Activated effector memory CD4-positive, alpha-beta T cell treated with anti-CD3 and anti-CD28 coated beads, Interleukin-2, amount 50 U/mL, for 16 hours (primary cell): ENCODE results near the gene RASGRF1.
"Not testable (repeated sequence)": the region's sequence is repeated elsewhere in the genome, so short reads cannot be mapped to it uniquely, and the experiment has no call there.

ENCODE experiments used
- DNase-seq: peaks from one replicate; pipeline ENCODE4 v3.0.0-alpha.2; 2020

Gene RASGRF1

DNA sequence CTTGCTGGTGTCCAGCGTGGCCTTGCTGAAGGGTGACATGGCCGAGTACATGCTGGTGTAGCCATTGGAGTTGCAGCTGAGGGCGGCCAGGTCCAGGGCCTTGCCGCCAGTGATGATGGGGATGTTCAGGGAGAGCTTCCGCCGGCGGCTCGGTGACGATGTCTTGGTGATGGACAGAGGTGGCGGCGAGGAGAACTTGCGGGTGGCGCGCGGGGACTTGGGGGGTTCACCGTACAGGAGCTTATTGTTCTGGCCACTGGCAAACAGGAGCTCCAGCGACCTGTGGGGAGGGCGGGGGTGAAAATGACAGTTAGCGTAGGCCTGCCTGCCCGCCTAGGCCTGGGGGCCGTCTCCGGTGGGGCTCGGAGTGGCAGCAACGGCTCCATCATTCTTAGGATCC is 86.7 kb downstream of the RASGRF1 start:
- DNase-seq: no peak

DNA sequence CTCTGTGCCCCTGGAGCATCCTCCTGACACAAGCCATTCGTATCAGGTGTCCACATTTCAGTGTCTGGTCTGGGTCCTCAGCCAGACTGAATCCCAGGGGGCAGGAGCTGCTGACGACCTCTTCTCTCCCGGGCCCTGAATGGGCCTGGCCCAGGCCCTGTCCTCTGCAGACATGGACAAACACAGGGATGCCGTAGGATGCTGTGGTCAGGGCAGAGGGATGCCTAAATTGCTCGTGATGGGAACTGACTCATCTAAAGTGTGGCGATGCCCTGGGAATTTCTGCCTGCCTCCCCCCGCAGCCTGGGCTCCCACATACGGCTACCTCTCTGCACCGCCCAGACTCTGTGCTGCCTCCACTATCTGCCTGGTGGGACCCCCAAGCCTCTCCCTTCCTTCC is 87.3 kb downstream of the RASGRF1 start:
- DNase-seq: no peak

DNA sequence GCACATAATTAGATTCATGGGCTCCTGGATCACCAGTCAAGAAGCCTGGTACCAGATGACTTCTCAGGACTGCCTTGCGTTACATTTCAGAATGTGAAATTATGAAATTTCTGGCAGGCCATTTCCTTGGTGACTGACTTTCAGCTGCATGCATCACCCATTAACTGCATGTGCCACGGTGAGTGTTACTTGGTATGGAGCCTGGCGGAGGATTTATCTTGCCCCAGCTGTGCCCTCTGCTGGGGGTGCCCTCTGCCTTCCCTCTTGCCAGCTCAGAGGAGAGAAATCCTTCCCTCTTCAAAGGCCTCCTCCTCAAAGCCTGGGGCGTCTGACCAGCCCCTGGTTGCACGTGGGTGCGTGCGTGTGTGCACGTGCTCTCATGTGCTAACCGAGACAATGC is 88.0 kb downstream of the RASGRF1 start:
- DNase-seq: no peak

DNA sequence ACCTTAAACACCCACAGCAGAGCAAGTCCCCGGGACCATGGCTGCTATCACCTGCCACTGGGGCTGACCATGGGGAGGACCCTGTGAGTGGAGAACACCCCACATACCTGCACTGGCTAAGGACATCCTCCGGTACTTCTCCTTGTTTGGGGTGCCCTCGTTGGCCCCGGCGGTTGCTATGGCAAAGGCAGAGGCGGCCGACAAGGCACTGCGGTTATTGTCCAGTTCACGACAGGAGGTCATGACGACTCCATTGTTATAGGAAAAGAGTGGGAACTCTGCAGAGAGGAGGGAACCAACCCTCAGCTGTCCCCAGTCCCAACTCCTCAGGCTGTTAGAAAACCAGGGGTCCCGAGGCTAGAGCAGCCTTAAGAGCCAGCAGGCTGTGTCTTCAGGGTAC is 90.9 kb downstream of the RASGRF1 start:
- DNase-seq: no peak

DNA sequence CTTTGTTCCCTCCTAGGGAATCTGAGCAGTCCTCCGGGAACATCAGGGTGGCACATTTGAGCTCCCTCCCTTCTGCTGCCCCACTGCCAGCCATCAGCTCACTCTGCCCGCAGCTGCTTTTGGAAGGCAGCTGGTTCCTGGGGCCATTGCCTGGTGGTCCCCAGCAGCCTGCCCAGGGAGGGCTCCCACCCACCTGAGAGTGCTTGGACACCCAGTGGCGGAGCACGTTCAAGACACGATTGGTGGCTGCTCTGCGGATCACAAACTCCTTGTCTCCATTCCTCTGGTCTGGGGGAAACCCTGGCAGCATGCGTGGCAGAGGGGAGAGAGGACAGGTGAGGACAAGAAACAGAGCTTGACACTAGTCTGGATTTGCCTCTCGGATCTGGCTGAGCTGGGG is 92.1 kb downstream of the RASGRF1 start:
- DNase-seq: no peak

DNA sequence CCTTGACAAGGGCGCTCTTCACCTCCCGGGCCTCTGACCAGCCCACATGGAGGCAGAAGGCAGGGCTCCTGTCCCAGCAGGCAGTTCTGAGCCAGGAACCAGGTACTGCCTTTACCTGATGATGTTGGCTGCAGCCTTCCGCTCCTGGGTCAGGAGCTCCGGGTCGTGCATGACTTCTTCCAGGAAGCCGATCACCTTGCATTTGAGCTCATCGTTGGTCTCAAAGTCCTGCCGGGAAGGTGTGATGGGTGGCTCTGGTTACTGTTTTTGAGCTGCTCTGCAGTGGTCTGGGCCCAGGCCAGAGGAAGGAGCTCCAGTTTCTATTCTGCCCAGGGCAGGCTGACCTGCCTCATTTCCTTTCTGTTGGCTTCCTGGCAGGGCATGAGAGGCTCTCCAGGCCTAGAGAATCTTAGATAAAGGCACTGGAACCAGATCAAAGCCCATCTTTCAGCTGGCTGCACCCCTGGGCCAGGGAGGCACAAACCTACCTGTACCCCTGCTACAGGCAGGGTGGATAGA is 92.5 kb downstream of the RASGRF1 start:
- no peak for DNase-seq

DNA sequence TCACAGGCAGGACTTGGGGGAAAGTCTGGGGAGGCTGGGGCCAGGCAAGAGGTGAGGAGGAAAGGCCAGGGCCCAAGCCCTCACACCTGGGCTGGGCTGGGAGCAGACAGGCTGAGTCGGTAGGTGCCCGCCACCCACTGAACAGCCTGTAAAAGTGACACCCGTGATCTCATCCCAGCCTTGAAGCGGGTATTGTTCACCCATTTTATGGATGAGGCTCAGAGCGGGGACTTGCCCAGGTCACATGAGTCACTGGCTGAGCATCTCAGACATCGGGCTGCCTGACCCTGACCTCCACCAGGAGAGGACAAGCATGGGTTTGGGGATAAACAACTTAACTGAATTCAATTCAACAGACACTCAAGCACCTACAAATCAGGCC is 93.7 kb downstream of the RASGRF1 start:
- DNase-seq: no peak

DNA sequence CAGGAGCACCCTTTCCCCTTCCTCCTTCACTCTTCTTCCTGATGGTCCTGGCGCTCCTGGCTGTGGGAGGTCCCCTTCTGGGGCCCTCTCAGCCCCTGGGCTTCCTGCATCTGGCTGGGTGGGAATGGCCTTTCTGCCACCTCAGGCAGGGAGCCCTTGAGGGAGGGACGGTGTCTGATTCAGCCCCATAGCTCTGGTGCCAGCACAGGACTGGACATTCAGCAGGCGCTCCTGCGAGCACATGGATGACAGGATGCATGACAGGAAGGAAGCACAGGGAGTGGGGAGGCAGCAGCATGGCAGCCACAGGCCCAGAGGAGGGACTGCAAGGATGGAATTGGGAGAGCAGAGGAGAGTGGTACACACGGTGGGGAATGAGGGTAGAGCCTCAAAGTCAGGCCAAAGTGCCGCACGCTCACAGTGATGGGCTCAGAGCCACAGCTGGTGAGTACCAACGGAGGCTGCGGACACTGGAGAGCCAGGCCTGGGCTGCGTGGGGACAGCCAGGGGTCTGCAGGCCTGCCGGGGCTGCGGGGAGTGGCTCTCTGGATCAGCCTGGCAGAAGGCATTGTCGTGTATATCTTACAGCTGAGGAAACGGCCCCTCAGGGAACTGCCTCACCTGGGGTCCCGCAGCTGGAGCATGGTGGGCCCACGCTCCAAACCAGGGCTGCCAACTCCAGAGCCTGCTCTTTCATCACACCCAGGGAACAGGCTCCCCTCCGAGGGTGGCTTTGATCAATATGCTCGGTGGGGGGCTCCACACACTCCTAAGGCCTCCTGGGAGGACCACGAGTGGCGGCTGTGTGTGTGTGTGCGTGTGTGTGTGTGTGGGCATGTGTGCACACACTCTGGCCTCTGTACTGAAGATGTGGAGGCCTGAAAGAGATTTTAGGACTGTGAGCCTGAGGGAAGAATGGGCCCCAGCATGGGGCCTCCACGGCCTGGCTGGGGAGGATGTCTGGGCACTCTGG is 94.4 kb downstream of the RASGRF1 start:
- DNase-seq: no peak

DNA sequence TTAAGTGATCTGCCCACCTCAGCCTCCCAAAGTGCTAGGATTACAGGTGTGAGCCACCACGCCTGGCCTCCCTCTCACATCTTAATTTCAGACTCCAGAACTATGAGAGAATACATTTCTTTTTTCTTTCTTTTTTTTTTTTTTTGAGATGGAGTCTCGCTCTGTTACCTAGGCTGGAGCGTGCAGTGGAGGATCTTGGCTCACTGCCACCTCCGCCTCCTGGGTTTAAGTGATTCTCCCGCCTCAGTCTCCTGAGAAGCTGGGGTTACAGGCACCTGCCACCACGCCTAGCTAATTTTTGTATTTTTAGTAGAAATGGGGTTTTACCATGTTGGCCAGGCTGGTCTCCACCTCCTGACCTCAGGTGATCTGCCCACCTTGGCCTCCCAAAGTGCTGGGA is 95.4 kb downstream of the RASGRF1 start:
- DNase-seq: not testable (repeated sequence)

DNA sequence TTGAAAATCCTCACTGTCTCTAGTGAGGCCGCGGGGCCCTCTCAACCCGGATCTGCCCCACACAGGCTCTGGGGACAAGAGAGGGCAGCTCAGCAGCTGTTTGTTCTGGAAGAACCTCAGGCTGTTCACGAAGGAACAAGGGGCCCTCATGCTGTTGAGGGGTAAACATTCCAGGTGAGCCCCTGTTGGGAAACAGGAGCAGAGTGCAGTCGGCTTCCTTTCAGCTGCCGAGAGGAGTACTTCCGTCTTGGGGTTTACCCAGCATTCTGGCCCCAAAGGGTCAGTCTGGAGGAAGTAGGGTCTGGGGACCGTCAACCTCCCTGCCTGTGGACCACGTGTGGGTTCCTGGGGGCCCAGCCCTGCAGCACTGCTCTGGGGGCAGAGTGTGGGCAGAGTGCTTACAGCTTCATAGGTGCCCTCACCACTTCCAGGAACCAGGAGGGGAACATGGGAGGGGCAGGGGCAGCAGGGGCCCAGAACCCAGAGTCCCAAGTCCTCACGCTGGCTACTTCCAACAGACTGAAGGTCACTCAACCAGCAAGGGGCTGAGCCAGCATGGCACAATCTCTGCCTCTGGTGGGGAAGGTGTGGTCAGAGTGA is 96.5 kb downstream of the RASGRF1 start:
- no peak for DNase-seq

DNA sequence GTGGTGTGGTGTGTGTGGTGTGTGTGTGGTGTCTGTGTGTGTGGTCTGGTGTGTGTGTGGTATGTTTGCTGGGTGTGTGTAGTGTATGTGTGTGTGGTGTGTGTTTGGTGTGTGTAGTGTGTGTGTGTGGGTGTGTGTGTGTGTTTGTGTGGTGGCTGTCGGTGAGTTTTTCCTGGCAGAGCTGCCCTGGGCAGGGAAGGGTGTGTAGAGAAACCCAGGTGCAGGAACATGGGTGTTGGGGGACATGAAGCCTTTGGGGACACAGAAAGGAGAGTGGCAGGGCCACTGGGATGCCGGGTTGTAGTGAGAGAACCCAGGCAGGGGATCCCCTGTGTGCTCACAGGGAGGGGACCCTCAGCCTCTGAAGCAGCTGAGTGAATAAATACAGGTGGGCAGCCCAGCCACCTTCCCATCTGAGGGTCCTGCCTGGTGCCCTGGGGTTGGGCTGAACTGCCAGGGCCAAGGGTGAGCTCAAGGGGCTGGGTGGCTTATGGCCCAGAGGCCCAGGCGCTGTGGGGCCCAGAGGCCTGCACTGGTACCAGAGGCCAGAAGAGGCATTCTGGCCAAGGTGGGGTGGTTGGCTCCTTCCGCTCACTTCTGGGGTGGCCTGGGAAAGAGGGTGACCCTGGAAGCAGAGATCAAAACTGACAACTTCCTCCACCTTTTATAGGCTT is 97.2 kb downstream of the RASGRF1 start:
- no peak for DNase-seq

DNA sequence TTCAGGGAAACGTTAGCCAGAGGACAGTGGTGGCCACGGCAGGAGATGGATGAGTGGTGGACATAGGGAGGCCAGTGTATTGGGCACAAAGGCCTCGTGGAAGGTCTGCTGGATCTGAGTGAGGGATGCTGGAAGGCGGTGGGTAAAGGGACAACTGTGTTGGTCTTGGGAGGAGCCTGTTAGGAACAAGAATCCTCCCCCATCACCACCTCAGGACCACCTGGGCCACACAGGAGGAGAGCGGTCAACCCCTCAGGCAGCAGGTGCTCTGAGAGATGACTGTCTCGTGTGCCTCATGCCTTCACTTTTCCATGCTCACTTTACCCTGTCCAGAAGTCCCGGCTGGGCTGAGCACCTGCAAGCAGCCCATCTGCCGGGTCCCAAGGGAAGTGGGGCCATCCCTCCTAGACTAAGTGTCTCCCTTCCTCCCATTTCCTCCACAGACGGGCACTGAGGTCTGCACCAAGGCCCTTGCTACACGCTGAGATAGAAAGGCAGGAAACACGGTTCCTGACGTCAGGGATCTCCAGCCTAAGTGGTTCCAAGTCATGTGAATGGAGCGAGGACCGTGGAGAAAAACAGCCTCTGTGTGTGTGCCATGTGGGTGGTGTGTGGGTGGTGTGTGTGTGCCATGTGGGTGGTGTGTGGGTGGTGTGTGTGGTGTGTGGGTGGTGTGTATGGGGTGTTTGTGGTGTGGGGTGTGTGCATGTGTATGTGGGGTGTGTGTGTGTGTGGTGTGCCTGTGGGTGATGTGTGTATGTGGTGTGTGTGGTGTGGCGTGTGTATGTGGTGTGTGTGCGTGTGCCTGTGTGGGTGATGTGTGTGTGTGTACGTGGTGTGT is 97.9 kb downstream of the RASGRF1 start:
- DNase-seq: no peak

DNA sequence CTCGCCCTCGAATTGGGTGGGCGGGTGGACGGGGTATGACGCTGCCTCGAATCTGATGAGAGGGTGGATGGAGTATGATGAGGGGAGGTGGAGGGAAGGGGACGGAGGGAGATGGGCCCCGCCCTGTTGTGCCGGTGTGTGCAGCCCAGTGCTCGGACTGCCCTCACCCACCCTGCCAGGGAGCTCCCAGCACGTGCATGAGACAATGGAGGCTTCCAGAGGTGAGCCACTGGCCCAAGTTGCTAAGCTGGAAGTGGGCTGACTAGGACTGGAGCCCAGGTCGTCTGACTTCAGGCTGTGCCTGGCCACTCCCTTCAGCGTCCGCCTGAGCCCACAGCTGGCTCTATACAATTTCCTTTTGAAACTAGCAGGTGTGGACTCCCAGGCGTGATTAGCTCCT is 98.7 kb downstream of the RASGRF1 start:
- no peak for DNase-seq

DNA sequence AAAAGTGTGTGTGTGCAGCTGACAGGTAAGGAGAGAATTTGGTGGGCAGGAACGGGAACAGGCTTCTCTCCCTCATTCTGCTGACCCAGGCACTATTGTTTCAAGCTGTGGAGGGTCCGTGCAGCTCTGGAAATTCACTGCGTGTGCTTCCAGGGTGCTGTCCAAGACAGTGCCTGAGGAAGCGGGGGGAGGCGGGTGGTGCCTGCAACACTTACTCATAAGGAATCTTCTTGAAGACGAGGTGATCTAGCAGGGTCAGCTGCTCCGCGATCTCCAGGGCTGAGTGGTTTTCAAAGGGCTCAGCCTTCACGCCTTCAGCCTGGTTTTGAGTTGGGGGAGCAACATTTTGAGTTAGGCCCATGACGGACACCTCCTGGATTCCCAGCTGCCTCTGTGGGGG is 99.1 kb downstream of the RASGRF1 start:
- no peak for DNase-seq

DNA sequence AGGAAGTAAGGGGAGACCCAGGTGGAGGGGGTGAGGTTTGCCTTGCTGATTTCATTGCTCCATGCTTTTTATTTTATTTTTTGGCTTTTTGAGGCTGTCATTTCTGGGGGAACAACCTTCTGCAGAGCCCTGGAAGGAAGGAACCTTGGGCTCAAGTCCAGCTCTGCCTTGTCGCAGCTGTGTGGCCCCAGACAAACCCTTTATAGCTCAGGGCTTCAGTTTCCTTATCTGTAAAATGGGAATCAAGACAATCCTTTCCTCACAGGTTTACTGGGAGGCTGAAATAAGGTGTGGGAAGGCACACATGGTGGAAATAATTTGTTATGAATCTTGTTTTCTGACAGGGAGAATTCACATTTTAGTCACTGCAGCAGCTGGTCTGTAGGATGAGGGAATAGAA is 100.3 kb downstream of the RASGRF1 start:
- DNase-seq: no peak

DNA sequence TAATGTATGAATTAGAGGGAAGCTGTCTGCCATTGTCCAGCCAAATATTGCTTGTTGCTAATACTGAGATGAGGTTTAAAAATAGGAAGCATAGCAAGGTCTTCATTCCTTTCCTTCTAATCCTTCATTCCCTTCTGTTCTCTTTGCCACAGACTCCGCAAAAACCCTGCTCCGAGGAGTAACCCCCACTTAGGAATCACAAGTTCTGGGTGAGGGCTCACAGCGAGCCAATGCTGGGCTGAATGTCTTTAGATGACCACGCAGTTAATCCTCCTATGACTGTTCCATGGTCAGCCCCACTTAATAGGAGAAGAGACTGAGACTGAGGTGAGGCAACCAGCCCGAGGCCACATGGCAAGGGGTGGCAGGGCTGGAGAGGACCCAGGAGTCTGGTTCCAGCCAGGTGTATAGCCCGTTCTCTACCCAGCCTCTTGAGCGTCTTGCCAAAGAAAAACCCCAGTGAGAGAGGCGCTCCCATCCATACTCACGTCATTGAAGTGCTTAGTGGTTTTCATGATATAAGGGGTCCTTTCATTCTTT is 100.8 kb downstream of the RASGRF1 start:
- DNase-seq: no peak

DNA sequence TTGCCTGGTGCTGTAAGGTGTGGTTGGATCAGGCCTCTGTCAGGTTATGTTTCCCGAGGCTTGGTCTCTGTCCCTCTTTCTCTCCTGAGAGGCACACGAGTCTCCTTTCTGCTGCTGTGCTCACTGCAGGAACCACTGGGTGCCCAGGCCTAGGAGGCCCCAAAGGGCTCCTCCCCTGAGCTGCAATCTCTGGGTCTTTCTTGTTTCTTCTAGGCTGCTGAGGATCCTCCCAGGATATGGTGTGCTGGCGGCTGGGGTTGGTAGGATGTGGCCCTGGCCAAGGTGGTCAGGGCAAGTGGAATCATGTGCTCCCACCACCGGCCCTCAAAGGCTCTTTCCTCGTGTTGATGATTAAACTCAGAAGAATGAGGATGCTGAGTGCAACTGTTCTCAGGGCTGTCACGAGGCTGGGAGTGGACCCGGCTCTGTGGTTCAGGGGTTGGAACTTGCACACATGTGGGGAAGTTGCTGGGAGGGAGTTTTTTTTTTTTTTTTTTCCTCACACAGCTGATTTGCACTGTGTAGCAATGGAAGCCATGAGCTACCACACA is 102.1 kb downstream of the RASGRF1 start:
- DNase-seq: no peak

DNA sequence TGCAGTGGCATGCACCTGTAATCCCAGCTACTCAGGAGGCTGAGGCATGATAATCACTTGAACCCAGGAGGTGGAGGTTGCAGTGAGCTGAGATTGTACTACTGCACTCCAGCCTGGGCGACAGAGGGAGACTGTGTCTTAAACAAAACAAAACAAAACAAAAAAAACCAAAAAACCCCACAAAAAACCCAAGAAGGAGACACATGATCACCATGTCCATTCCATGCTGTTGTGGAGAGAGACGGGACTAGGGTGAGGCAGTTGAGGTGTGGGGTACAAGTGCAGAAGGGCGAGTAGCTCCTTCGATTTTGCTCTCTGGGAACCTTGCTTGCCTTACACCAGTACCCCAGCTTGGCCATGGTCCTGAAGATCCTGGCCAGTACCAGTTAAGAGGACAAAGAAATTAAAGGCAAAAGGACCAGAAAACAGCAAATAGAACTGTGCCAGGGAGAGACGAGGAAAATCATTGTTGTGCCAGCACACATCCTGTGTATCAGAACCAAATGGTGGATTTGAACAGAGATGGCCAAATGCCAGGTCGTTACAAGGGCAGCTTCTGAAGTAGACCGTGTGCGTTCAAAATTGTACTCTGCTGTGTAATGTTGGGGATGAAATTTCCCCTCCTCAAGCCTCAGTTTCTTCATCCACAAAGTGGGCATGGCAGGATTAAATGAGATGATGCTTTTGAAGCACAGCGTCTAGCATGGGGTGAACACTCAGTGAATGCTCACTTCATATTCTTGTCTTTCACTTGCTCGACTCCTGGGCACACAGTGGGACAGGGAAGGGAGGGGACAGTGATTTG is 102.8 kb downstream of the RASGRF1 start:
- no peak for DNase-seq

DNA sequence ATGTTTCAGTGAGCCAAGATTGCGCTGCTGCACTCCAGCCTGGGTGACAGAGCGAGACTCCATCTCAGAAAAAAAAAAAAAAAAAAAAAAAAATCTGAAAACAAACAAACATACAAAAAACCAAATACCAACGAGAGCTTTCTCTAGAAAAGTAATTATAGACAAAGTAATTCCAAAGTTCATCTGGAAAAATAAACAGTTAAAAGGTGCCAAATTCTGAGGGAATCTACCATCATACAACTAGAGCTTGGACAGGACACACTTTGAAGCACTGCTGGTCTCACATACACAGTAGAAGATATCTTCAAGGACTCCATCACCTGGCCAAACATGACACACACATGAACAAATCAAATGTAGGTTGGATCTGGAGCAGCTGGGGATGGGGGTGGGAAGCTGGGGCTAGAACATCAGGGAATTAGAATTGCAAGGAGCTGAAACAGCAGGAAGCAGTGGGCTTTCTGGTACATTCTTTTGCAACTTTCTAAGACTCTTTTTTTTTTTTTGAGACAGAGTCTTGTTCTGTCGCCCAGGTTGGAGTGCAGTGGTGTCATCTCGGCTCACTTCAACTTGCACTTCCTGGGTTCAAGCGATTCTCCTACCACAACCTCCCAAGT is 104.6 kb downstream of the RASGRF1 start:
- DNase-seq: no peak

DNA sequence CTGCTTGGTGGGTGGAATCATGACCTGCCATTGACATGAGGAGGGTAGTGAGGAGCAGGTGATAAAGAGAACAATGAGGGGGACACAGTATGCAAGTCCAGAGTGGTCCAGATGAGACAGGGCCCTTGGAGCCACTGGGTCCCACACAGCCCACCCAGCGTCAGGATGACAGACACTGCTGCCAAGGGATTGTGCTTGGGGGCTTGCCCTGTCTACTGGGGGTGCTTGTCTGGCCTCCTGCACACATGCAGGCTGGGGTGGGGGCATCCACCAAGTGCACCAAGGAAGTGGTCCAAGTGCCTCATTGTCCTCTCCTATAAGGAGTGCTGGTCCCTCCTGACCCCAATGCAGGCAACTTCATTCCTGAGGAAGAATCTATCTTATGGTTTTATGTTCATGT is 106.5 kb downstream of the RASGRF1 start:
- no peak for DNase-seq
